ENCODE results near the gene DCP2.

Gene DCP2

GRCh38 chr5:112934366-112934663 is 42.3 kb upstream of the DCP2 start:
- TF ChIP-seq CTCF (IDR thresholded peaks at IDR 0.05; ENCODE audit: extremely low read depth, insufficient read depth, missing control alignments): no peak
- DNase-seq (ENCODE audit: low spot score): no peak
- in situ Hi-C loops (cut with MboI; ENCODE audit: low pct_unique_long_range_greater_than_20kb, low sequenced_read_pairs, unreplicated experiment): no loop called here

GRCh38 chr5:112935675-112936074 is 40.9 kb upstream of the DCP2 start:
- TF ChIP-seq CTCF (IDR thresholded peaks at IDR 0.05; ENCODE audit: extremely low read depth, insufficient read depth, missing control alignments): no peak
- DNase-seq (ENCODE audit: low spot score): no peak
- in situ Hi-C loops (cut with MboI; ENCODE audit: low pct_unique_long_range_greater_than_20kb, low sequenced_read_pairs, unreplicated experiment): no loop called here

GRCh38 chr5:112938286-112938685 is 38.3 kb upstream of the DCP2 start:
- in situ Hi-C loops (cut with MboI; ENCODE audit: low pct_unique_long_range_greater_than_20kb, low sequenced_read_pairs, unreplicated experiment): no loop called here
- no peak for TF ChIP-seq CTCF (IDR thresholded peaks at IDR 0.05; ENCODE audit: extremely low read depth, insufficient read depth, missing control alignments)
- DNase-seq (ENCODE audit: low spot score): no peak

- no peak for TF ChIP-seq CTCF (IDR thresholded peaks at IDR 0.05; ENCODE audit: extremely low read depth, insufficient read depth, missing control alignments)
- DNase-seq (ENCODE audit: low spot score): no peak
- in situ Hi-C loops (cut with MboI; ENCODE audit: low pct_unique_long_range_greater_than_20kb, low sequenced_read_pairs, unreplicated experiment): no loop called here
These were observed 35.9 kb upstream of the DCP2 start for GRCh38 chr5:112940670-112941069.

- peak; percentile 0 for DNase-seq (ENCODE audit: low spot score)
- no peak for TF ChIP-seq CTCF (IDR thresholded peaks at IDR 0.05; ENCODE audit: extremely low read depth, insufficient read depth, missing control alignments)
- in situ Hi-C loops (cut with MboI; ENCODE audit: low pct_unique_long_range_greater_than_20kb, low sequenced_read_pairs, unreplicated experiment): no loop called here
These were observed 28.1 kb upstream of the DCP2 start for GRCh38 chr5:112948458-112948857.

GRCh38 chr5:112951124-112951702 is 25.4 kb upstream of the DCP2 start:
- TF ChIP-seq CTCF (IDR thresholded peaks at IDR 0.05; ENCODE audit: extremely low read depth, insufficient read depth, missing control alignments): no peak
- in situ Hi-C loops (cut with MboI; ENCODE audit: low pct_unique_long_range_greater_than_20kb, low sequenced_read_pairs, unreplicated experiment): no loop called here
- no peak for DNase-seq (ENCODE audit: low spot score)

- TF ChIP-seq CTCF (IDR thresholded peaks at IDR 0.05; ENCODE audit: extremely low read depth, insufficient read depth, missing control alignments): no peak
- in situ Hi-C loops (cut with MboI; ENCODE audit: low pct_unique_long_range_greater_than_20kb, low sequenced_read_pairs, unreplicated experiment): no loop called here
- no peak for DNase-seq (ENCODE audit: low spot score)
These were observed 20.0 kb upstream of the DCP2 start for GRCh38 chr5:112956606-112957005.

Measured in GM13977 (cell line).